ENCODE data around the gene MEIOB.
"Not testable (repeated sequence)": the region's sequence is repeated elsewhere in the genome, so short reads cannot be mapped to it uniquely, and the experiment has no call there.

MEIOB gene

GRCh38 chr16:1810536-1810935, 61.4 kb downstream of the MEIOB start:
- no peak for DNase-seq (ENCODE audit: low read depth)

- DNase-seq (ENCODE audit: low read depth): no peak
These were observed 61.9 kb downstream of the MEIOB start for GRCh38 chr16:1810106-1810505.

GRCh38 chr16:1809281-1809801, 62.6 kb downstream of the MEIOB start:
- DNase-seq (ENCODE audit: low read depth): no peak

GRCh38 chr16:1808691-1809090, 63.3 kb downstream of the MEIOB start:
- no peak for DNase-seq (ENCODE audit: low read depth)

- DNase-seq (ENCODE audit: low read depth): no peak
These were observed 64.3 kb downstream of the MEIOB start for GRCh38 chr16:1807626-1808025.

- no peak for DNase-seq (ENCODE audit: low read depth)
These were observed 71.3 kb downstream of the MEIOB start for GRCh38 chr16:1800701-1801100.

GRCh38 chr16:1799263-1799662, 72.7 kb downstream of the MEIOB start:
- not testable (repeated sequence) for DNase-seq (ENCODE audit: low read depth)

- DNase-seq (ENCODE audit: low read depth): no peak
These were observed 76.9 kb downstream of the MEIOB start for GRCh38 chr16:1794908-1795666.

- DNase-seq (ENCODE audit: low read depth): no peak
These were observed 77.6 kb downstream of the MEIOB start for GRCh38 chr16:1794221-1794871.

- DNase-seq (ENCODE audit: low read depth): no peak
These were observed 78.3 kb downstream of the MEIOB start, which contains the start of gene IGFALS for GRCh38 chr16:1793578-1794220. IGFALS (minus strand) TSS chr16:1793705; CDS start chr16:1793652, 53 bp downstream.

- DNase-seq (ENCODE audit: low read depth): no peak
These were observed 79.0 kb downstream of the MEIOB start for GRCh38 chr16:1792836-1793577.

GRCh38 chr16:1791943-1792812, 79.8 kb downstream of the MEIOB start:
- no peak for DNase-seq (ENCODE audit: low read depth)

GRCh38 chr16:1791256-1791942, 80.6 kb downstream of the MEIOB start:
- DNase-seq (ENCODE audit: low read depth): no peak

GRCh38 chr16:1790611-1791255, 81.2 kb downstream of the MEIOB start:
- DNase-seq (ENCODE audit: low read depth): no peak

- DNase-seq (ENCODE audit: low read depth): no peak
These were observed 81.7 kb downstream of the MEIOB start for GRCh38 chr16:1790261-1790610.

GRCh38 chr16:1789643-1790045, 82.3 kb downstream of the MEIOB start:
- DNase-seq (ENCODE audit: low read depth): no peak

- no peak for DNase-seq (ENCODE audit: low read depth)
These were observed 83.3 kb downstream of the MEIOB start for GRCh38 chr16:1788708-1789100.

- DNase-seq (ENCODE audit: low read depth): no peak
These were observed 83.8 kb downstream of the MEIOB start for GRCh38 chr16:1788095-1788707.

- DNase-seq (ENCODE audit: low read depth): no peak
These were observed 84.5 kb downstream of the MEIOB start for GRCh38 chr16:1787322-1788094.
